ENCODE results near the gene FAM53B.

FAM53B gene

DNA sequence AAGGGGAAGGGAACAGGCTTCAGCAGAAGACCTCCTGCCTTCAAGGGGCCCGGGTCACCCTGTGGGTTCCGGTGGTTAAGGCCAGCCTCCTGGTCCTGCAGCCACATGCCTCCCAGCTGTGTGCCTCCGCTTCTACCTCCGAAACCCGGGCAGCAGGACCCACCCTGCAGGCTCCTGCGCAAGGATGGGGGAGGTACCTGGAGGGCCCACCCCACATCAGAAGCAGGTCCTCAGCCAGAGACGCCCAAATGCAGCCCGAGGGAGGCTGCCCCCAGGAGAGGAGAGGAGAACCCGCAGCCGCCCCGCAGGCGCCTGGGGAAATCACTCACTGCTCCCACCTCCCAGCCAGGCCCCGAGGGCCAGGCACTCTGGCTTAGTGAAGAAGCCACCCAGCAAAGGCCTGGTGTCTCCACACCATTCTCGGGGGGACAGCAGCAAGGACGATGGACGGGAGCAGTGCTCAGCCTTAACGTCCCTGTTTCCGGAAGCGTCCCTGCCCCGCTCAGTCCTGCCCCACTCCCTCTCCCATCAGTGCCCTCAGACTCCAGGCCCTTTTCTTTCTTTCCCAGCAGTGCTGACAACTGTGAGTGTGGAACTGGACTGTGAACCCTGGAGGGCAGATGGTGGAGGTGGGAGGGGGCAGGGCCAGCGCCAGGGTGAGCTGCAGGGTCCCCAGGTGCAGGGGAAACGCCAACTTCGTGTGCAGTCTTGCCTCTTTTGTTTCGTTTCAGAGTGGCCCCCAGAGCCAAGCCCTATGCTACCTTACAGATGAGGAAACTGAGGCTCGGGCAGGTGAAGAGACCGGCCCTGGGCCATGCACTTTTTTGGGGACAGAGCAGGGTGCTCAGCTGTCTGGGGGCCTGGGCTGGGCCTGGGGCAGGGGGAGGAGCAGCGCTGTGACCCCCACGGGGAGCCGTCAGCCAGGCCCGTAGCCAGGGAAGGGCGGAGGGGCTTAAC lies 138.0 kb downstream of the FAM53B start:
- no peak for DNase-seq

DNA sequence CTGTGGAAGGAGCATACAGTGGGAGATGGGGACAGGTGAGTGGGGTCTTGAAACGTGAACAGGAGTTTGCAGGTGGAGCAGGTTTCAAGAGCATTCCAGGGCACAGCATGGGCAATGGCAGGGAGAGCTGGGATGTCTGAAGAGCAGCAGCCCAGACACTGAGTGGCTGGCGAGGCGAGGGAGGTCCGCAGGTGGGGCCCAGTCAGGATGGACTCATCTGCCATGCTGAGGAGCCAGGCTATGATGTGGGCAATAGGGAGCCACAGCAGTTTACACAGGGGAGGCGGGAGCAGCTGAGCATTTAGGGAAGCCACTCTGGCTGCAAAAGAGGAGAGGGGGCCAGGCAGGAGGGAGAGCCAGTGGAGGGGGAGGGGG lies 138.7 kb downstream of the FAM53B start:
- DNase-seq: no peak

- DNase-seq: no peak
Measured at GRCh38 chr10:124605001-124605370, 139.2 kb downstream of the FAM53B start.

DNA sequence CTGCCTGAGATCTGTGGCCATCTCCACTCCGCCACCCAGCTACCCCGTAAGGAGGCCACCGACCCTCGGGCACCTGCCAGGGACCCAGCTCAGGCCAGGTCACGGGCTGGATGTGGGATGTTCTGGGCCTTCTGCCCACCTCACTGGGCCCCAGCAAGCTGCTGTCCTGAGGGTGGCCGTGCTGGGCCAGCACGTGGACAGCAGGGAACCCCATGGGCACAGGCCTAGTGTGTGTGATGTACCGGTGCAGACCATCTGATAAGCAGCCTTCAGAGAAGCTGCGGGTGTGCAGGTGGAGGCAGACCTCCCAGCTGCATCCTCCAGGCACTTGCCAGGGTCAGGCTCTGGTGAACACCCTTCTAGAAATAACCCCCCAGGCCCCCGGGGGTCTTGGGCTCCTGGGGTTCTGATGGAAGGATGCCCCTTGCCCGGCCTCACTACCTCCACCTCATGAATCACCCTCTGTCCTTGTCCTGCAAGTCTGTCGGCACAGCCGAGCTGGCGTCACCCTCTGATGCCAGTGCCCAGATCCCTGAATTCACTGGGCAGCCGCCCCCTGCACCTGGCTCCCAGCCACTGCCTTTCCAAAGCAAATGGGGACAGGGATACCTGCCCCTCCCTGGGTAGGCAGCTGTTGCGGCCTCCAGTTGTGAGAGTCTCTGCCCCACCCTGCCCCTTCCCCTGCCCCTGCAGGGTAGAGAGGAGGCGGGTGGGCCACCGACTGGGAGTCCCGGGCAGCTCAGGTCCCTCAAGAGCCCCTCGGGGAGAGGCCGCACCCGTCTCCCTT lies 139.8 kb downstream of the FAM53B start:
- no peak for DNase-seq

GRCh38 chr10:124603376-124604213 lies 140.6 kb downstream of the FAM53B start:
- DNase-seq: no peak

DNA sequence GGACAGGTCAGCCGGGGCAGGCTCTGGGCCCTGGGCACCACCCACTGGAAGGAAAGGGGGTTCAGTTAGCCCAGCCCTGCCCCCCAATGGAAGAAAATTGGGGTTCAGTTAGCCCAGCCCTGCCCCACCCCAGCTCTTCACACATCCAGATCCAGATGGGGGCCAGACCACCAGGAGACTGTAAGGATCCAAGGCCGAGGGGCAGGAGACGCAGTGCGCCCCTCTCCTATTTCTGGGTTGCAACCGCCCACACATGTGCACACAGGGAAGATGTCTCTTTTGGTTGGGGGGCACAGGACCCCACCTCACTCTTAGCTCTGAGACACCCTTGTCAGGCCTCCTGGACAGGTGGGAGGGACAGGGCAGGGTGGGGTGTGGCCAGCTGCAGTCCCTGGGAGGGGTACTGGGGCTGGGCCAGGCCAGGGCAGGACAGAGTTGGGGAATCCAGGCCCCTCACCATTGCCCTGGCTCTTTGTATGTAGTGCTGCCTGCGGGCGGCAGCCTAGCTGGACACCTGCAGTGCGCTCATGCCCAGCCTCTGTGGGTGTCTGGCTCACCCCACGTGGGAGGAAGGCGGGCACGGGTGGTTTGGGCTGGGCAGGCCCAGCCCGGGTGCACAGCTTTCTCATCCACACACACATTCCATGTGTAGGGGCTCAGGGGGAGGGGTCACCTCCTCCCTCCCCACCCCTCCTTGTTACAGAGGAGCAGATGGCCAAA lies 141.4 kb downstream of the FAM53B start:
- no peak for DNase-seq

DNA sequence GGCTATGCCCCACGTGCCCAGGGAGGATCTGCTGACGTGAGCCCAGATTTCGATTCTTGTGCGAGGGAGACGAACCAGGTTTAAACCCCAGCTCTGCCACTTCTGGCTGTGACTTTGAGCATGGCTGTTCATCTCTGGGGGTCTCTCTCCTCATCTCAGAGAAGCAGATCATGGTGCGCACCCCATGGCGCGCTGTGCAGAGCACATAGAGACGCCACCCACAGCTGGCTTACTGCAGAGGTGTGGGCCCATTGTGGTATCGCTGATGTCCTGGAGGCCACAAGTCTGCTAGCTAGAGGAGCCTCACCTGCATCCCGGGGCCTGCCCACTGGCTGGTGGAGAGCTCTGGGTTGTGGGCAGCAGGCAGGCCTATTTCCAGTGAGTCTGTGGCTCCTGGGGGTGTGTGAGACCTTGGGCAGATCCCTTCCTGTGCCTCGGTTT lies 142.0 kb downstream of the FAM53B start:
- no peak for DNase-seq

DNA sequence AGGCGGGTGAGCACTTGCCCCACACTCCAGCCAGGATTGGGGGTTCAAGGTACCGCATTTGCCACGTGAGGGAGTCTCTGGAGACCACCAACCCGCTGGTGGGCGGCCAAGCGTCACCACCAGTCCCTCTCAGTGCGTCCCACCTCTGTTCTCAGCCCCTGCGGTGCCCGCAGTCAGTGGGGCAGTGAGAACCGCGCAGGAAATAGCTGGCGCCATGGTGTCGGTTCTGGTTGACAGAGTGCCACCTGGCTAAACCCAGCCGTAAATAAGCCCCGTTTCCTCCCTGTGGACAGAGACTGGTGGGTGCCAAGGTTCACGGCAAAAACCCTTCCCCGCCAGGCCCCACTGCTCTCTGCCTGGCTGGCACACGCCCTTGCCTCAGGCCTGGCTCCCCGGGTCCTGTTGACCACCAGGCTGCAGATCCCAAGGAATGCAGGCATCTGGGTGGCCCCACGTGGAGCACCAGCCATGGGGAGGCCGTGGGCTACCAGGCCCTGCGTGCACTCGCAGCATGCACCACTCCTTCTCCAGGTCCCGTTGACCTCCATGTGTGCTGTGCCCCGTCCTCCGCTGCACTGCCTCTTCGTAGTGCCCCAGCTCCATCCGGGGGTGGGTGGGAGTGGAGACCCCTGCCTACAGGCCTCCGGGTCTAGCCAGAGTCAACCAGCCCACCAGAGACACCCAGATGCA lies 142.6 kb downstream of the FAM53B start:
- DNase-seq: no peak

DNA sequence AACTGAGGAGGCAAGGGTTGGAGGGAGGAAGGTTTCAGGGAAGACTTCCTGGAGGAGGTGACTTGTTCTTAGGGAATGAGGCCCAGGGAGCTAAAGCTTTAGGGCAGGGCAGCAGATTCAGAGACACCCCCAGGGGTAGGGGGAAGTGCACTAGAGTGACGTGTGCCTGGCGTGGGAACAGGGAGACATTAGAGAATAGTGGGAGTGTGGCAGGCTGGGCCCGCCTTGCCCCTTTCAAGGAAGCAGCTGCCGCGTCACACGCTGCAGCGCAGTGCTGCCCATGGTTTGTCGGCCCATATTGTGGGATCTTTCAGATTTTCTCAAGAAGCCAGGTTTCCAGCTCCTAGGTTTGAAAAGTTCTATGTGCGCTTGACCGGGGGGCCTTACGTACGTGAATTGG lies 143.2 kb downstream of the FAM53B start:
- no peak for DNase-seq

DNA sequence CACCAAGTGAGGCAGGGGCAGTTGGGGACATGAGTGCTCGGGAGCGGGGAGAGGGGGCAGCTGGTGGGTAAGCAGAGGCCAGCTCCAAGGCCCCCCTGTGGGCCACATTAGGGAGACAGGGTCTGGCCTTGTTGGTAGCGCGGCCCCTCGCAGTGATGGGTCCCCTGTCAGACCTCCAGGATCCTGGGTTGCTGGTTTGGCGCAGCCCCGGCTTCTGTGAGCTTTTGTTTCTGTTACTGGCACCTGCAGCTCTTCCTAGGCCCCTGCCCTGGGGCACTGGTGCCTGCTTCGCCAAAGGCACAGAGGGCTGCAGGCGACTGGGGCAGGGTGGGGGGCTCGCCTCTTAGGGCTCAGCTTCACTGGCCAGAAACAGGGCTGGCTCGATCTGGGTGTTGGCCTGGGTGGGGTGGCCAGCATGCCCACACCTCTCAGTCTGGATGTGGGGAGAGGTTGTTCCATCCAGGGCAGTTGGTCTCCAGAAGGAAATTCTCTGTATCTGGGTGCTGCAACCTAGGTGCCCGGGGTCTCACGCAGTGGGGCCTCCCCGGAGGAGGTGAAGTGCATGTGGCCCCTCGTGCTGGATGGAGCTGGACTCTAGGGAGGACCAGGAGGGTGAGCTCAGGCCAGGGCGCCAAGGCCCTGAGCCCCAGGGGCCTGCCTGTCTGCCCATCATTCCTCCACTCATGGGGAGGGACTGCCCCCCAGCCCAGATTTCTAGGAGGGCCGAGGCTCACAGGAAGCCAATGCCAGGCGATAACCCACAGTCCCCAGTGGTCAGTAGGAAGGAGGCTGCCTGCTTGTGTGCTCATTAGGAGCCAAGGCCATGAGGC lies 143.9 kb downstream of the FAM53B start:
- no peak for DNase-seq

- DNase-seq: no peak
Measured at GRCh38 chr10:124599588-124600050, 144.6 kb downstream of the FAM53B start.

- no peak for DNase-seq
Measured at GRCh38 chr10:124598773-124599587, 145.2 kb downstream of the FAM53B start.

DNA sequence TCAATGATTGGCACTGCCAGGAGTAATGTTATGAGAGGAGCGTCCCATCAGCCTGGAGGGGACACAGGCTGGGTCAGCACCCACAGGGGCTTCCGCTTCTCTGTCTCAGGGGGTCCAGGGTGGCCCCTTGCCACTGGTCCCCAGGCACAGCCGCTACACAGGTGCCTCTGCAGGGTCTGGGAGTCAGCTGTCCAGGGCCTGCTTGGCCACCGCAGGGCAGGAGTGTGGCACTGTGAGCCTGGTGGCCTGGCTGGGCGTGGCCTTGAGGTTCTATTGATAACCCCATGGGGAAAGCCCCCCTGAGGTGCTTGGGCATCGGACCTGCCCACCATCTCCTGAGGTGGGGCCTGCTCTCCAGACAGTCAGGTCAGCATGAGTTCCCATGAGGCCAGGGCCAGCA lies 146.0 kb downstream of the FAM53B start:
- no peak for DNase-seq

DNA sequence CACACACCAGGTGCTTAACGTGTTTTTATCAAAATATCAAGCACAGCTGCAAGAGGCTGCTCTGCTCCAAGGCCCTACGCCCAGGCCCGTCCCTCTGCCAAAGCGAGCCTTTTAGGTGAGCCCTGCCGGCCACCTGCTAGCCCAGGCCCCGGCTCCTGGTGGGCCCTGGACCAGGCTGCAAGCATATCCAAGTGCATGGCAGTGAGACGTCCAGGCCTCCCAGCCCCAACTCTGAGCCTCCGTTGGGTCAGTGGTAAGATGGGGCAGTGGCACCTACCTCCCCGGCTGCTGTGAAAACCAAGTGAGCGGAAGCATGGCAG lies 146.4 kb downstream of the FAM53B start:
- no peak for DNase-seq

DNA sequence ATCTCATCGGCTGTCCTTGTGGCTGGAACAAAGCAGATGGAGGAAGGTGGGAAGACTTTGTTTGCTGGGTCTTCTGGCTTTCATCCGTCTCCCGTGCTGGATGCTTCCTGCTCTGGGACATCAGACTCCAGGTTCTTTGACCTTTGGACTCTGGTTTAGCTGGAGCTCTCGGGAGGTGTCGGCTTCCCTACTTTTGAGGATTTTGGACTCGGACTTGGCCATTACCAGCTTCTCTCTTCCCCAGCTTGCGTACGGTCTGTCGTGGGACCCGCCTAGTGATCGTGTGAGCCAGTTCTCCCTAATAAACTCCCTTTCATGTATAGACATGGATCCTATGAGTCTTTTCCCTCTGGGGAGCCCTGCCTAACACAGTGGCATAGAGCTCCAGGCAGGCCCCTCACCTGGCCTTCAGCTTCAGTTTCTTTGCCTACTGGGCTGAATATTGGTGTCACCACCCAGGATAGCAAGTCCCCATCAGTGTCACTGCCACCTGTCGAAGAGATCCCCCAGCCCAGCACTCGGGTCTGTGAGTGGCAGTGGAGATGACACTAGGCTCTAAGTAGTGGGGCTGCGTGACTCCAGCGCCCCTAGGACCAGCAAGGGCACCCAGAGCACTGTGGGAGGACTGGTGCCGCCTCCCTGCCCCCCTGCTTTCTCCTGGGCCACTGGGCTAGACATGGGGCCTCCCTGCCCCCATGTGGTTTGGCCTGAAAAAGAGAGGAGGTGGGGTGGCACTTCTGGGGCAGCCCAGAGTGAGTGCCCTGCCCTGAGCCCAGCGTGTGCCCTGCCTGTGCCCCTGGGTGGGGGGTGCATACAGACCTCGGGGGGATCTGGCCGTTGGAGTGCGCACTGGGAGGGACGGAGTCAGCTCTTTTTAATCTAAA lies 147.0 kb downstream of the FAM53B start:
- DNase-seq: no peak

GRCh38 chr10:124596116-124596785 lies 147.9 kb downstream of the FAM53B start:
- no peak for DNase-seq

- no peak for DNase-seq
Measured at GRCh38 chr10:124595143-124595883, 148.9 kb downstream of the FAM53B start.

- DNase-seq: no peak
Measured at GRCh38 chr10:124594240-124594639, 149.9 kb downstream of the FAM53B start.

Data from NCI-H1436 treated with DMSO at 0.1 percent for 48 hours (cell line).